HG02981 (cell line): ENCODE results near the gene SARM1.

ENCODE experiments used
- ATAC-seq: cut with Tn5 transposase; IDR thresholded peaks from one replicate; pipeline ENCODE4 v1.9.1; 2021; ENCODE audit warnings: mild to moderate bottlenecking, moderate library complexity; ENCODE audit not compliant: unreplicated experiment

SARM1 gene

GRCh38 chr17:28392491-28392890 is 21.0 kb downstream of the SARM1 start:
- no peak for ATAC-seq

- no peak for ATAC-seq
These were observed 23.0 kb downstream of the SARM1 start for GRCh38 chr17:28394337-28395116.

GRCh38 chr17:28395426-28395825 is 23.9 kb downstream of the SARM1 start:
- ATAC-seq = no peak

GRCh38 chr17:28395968-28396367 is 24.5 kb downstream of the SARM1 start:
- no peak for ATAC-seq

- no peak for ATAC-seq
These were observed 25.2 kb downstream of the SARM1 start for GRCh38 chr17:28396635-28397239.

GRCh38 chr17:28397275-28397674 is 25.8 kb downstream of the SARM1 start:
- no peak for ATAC-seq

- ATAC-seq = no peak
These were observed 26.3 kb downstream of the SARM1 start for GRCh38 chr17:28397687-28398279.

GRCh38 chr17:28398280-28398981 is 26.9 kb downstream of the SARM1 start:
- no peak for ATAC-seq

GRCh38 chr17:28399808-28400207 is 28.3 kb downstream of the SARM1 start:
- no peak for ATAC-seq

- ATAC-seq = no peak
These were observed 30.7 kb downstream of the SARM1 start for GRCh38 chr17:28402224-28402630.

GRCh38 chr17:28402844-28403243 is 31.4 kb downstream of the SARM1 start:
- no peak for ATAC-seq

- ATAC-seq = no peak
These were observed 32.5 kb downstream of the SARM1 start for GRCh38 chr17:28404007-28404406.

GRCh38 chr17:28404461-28404811 is 32.9 kb downstream of the SARM1 start:
- no peak for ATAC-seq

- ATAC-seq = no peak
These were observed 33.5 kb downstream of the SARM1 start for GRCh38 chr17:28404812-28405570.

- peak; percentile 51 for ATAC-seq
These were observed 34.4 kb downstream of the SARM1 start, which contains the start of gene SLC46A1 for GRCh38 chr17:28405632-28406472. SLC46A1 (minus strand) TSS chr17:28406212; CDS start chr17:28406114, 98 bp downstream.

GRCh38 chr17:28406473-28406814 is 35.0 kb downstream of the SARM1 start:
- no peak for ATAC-seq

- no peak for ATAC-seq
These were observed 35.9 kb downstream of the SARM1 start for GRCh38 chr17:28407130-28407973.

GRCh38 chr17:28407974-28408306 is 36.4 kb downstream of the SARM1 start:
- no peak for ATAC-seq

- no peak for ATAC-seq
These were observed 40.6 kb downstream of the SARM1 start for GRCh38 chr17:28412099-28412498.
